GM23338 (cell line): Measurements from ENCODE around the gene MFNG. TPM values are rescaled to one million over a fixed set of nuclear protein-coding genes. Genes with fewer than 3 reads are reported as not detected.

Experiments
- ATAC-seq: fragments of 200-7000 bp; cut with Tn5 transposase; 3 replicates; pipeline ENCODE4 v1.9.1; 2020
- DNase-seq: peaks from one replicate; pipeline ENCODE4 v3.0.0-alpha.2; 2015; ENCODE audit warnings: low spot score
- H2AFZ ChIP-seq: fragments of 200-600 bp; sonication (generic); 2 replicates; pipeline ENCODE4 v1.8.0; 2016; ENCODE audit warnings: antibody characterized with exemption, mild to moderate bottlenecking, moderate library complexity
- H3F3A ChIP-seq: fragments of 200-600 bp; sonication (generic); replicated peaks from 2 replicates; pipeline ENCODE4 v1.8.0; 2017; ENCODE audit warnings: antibody characterized with exemption, mixed run types, low read depth
- H3K27ac ChIP-seq: fragments of 200-600 bp; sonication (generic); 2 replicates; pipeline ENCODE4 v1.6.1; 2016; ENCODE audit warnings: low read depth
- H3K27me3 ChIP-seq: fragments of 200-600 bp; sonication (generic); 2 replicates; pipeline ENCODE4 v1.8.0; 2016; ENCODE audit warnings: mild to moderate bottlenecking, mixed run types, moderate library complexity; ENCODE audit not compliant: insufficient read depth
- H3K36me3 ChIP-seq: fragments of 200-600 bp; sonication (generic); 2 replicates; pipeline ENCODE4 v1.8.0; 2016; ENCODE audit warnings: mild to moderate bottlenecking; ENCODE audit not compliant: insufficient read depth
- H3K4me1 ChIP-seq: fragments of 200-600 bp; sonication (generic); 2 replicates; pipeline ENCODE4 v1.8.0; 2016; ENCODE audit warnings: mild to moderate bottlenecking, moderate library complexity; ENCODE audit not compliant: insufficient read depth
- H3K4me2 ChIP-seq: fragments of 200-600 bp; sonication (generic); 2 replicates; pipeline ENCODE4 v1.7.1; 2017; ENCODE audit warnings: mixed run types
- H3K4me3 ChIP-seq: fragments of 200-600 bp; sonication (generic); 2 replicates; pipeline ENCODE4 v1.6.1; 2016; ENCODE audit warnings: mixed run types
- H3K79me2 ChIP-seq: fragments of 200-600 bp; sonication (generic); replicated peaks from 2 replicates; pipeline ENCODE4 v1.8.0; 2017; ENCODE audit warnings: mild to moderate bottlenecking; ENCODE audit not compliant: insufficient read depth
- H3K9me2 ChIP-seq: fragments of 200-600 bp; sonication (generic); 2 replicates; pipeline ENCODE4 v1.8.0; 2017; ENCODE audit not compliant: insufficient read depth
- H4K20me1 ChIP-seq: fragments of 200-600 bp; sonication (generic); replicated peaks from 2 replicates; pipeline ENCODE4 v1.8.0; 2017; ENCODE audit warnings: mild to moderate bottlenecking; ENCODE audit not compliant: insufficient read depth
- H3K27ac Mint-ChIP-seq: 2 replicates; pipeline ENCODE4 v1.8.0; 2020; ENCODE audit warnings: inconsistent platforms, mild to moderate bottlenecking, moderate library complexity, mixed read lengths
- H3K27me3 Mint-ChIP-seq: 3 replicates; pipeline ENCODE4 v1.8.0; 2022; ENCODE audit warnings: low read depth, mild to moderate bottlenecking, moderate library complexity, mixed read lengths, inconsistent platforms; ENCODE audit not compliant: insufficient read depth, poor library complexity
- H3K36me3 Mint-ChIP-seq: 3 replicates; pipeline ENCODE4 v1.8.0; 2021; ENCODE audit warnings: low read depth, mild to moderate bottlenecking, inconsistent platforms, moderate library complexity, mixed read lengths
- H3K4me1 Mint-ChIP-seq: 3 replicates; pipeline ENCODE4 v1.8.0; 2020; ENCODE audit warnings: mild to moderate bottlenecking, inconsistent platforms, mixed read lengths
- H3K4me3 Mint-ChIP-seq: 3 replicates; pipeline ENCODE4 v1.8.0; 2021; ENCODE audit warnings: moderate library complexity, mild to moderate bottlenecking, inconsistent platforms, mixed read lengths
- H3K9me3 Mint-ChIP-seq: 3 replicates; pipeline ENCODE4 v1.8.0; 2020; ENCODE audit warnings: moderate library complexity, mild to moderate bottlenecking, inconsistent platforms, mixed read lengths
- CTCF ChIP-seq, 2 experiments: fragments of 200-600 bp in 1 of 2; sonication (generic) in 1 of 2; conservative IDR thresholded peaks; 2 replicates each; pipeline versions ENCODE4 v1.5.1 to v1.6.1; 2016 to 2017; ENCODE audit warnings: antibody characterized with exemption in 2 of 2, low read depth in 2 of 2, mild to moderate bottlenecking in 2 of 2, moderate library complexity in 1 of 2
- EZH2 ChIP-seq: fragments of 200-600 bp; sonication (generic); IDR thresholded peaks from one replicate; pipeline ENCODE4 v1.8.0; 2017; ENCODE audit warnings: antibody characterized with exemption, mild to moderate bottlenecking, low read depth; ENCODE audit not compliant: unreplicated experiment
- EZH2phosphoT487 ChIP-seq: fragments of 200-600 bp; sonication (generic); IDR thresholded peaks from one replicate; pipeline ENCODE4 v1.8.1; 2018; ENCODE audit warnings: antibody characterized with exemption; ENCODE audit not compliant: unreplicated experiment
- NANOG ChIP-seq: IDR thresholded peaks from 2 replicates; pipeline ENCODE4 v1.6.1; 2016; ENCODE audit warnings: antibody characterized with exemption, borderline replicate concordance
- STAT1 ChIP-seq: IDR thresholded peaks from one replicate; pipeline ENCODE4 v1.6.1; 2016; ENCODE audit warnings: antibody characterized with exemption; ENCODE audit not compliant: unreplicated experiment
- ZNF331 ChIP-seq: fragments of 250-450 bp; sonication (Bioruptor Pico); IDR thresholded peaks from 2 replicates; pipeline ENCODE4 v1.5.0; 2020; ENCODE audit warnings: low read depth, mild to moderate bottlenecking, moderate library complexity
- ZNF462 ChIP-seq: fragments of 250-450 bp; sonication (Bioruptor Pico); IDR thresholded peaks from 2 replicates; pipeline ENCODE4 v1.5.0; 2020; ENCODE audit warnings: mild to moderate bottlenecking, moderate library complexity
- polyA plus RNA-seq: library from polyadenylated mRNA; unstranded; fragments of >200 nt; fragmentation: Nextera tagmentation; extraction: Ambion mirVana; gene quantifications from 2 replicates; pipeline ENCODE4 v1.2.1, GENCODE V29; 2016
- total RNA-seq: library from RNA; depleted of rRNA; stranded (reverse); fragments of >200 nt; shearing (Covaris generic); gene quantifications from 2 replicates; pipeline ENCODE4 v1.2.3, GENCODE V29; 2014

MFNG gene
- total and polyA plus RNA-seq, 2 experiments from 2014 or later, result 1.4 to 1.9 TPM

GRCh38 chr22:37505565-37505964 lies 19.4 kb upstream of the MFNG start (continued):
- no peak for TF ChIP-seq ZNF462 (CRISPR knock-in tag)

- ATAC-seq, result no peak
- TF ChIP-seq ZNF462 (CRISPR knock-in tag) (no peak), ZNF331 (CRISPR knock-in tag) (no peak), CTCF (conservative IDR thresholded peaks at IDR 0.05; ENCODE audit: low read depth in 2 of 2) (no peak), NANOG (no peak), EZH2 (no peak), EZH2phosphoT487 (no peak), STAT1 (no peak)
Observed at GRCh38 chr22:37504964-37505363, 18.8 kb upstream of the MFNG start.

More at GRCh38 chr22:37504964-37505363, 18.8 kb upstream of the MFNG start:
- Histone ChIP-seq H3K27ac (no peak overlapping the region), H3F3A (no peaks in the 10 kb centered on the region), H3K79me2 (no peaks in the 10 kb centered on the region), H3K36me3 (no peaks in the 10 kb centered on the region), H3K4me1 (peaks cover 9% of the 10 kb centered on the region; the same call in 1 of the 2 replicates), H4K20me1 (no peaks in the 10 kb centered on the region), H2AFZ (no peak overlapping the region), H3K4me3 (no peak overlapping the region), H3K27me3 (no peaks in the 10 kb centered on the region), H3K9me2 (no peaks in the 10 kb centered on the region), H3K4me2 (no peak overlapping the region)
- Mint-ChIP-seq H3K4me1 (peaks cover 32% of the 10 kb centered on the region), H3K27ac (no peak overlapping the region), H3K9me3 (no peaks in the 10 kb centered on the region), H3K4me3 (no peak overlapping the region), H3K36me3 (peaks cover 5% of the 10 kb centered on the region; the same call in 2 of the 3 replicates), H3K27me3 (peaks cover 10% of the 10 kb centered on the region)
- no peak for DNase-seq
